Glutamatergic neuron (in vitro differentiated cells): ENCODE results near the gene PHLDA2. TPM values are rescaled to one million over a fixed set of nuclear protein-coding genes. Genes with fewer than 3 reads are reported as not detected.

Source experiments
- DNase-seq: peaks from one replicate; pipeline ENCODE4 v3.0.0; 2022
- H3K27ac Mint-ChIP-seq: one replicate; pipeline ENCODE4 v1.8.0; 2020; ENCODE audit warnings: mild to moderate bottlenecking, mixed read lengths, inconsistent platforms; ENCODE audit not compliant: unreplicated experiment
- H3K27me3 Mint-ChIP-seq: one replicate; pipeline ENCODE4 v1.8.0; 2020; ENCODE audit warnings: mild to moderate bottlenecking, moderate library complexity, mixed read lengths, inconsistent platforms; ENCODE audit not compliant: unreplicated experiment
- H3K36me3 Mint-ChIP-seq: one replicate; pipeline ENCODE4 v1.8.0; 2020; ENCODE audit warnings: mild to moderate bottlenecking, mixed read lengths, inconsistent platforms; ENCODE audit not compliant: unreplicated experiment
- H3K4me1 Mint-ChIP-seq: one replicate; pipeline ENCODE4 v1.8.0; 2020; ENCODE audit warnings: mild to moderate bottlenecking, low read depth, mixed read lengths, inconsistent platforms; ENCODE audit not compliant: unreplicated experiment
- H3K4me3 Mint-ChIP-seq: one replicate; pipeline ENCODE4 v1.8.0; 2020; ENCODE audit warnings: mild to moderate bottlenecking, mixed read lengths, inconsistent platforms; ENCODE audit not compliant: unreplicated experiment
- H3K9me3 Mint-ChIP-seq: one replicate; pipeline ENCODE4 v1.8.0; 2020; ENCODE audit warnings: mild to moderate bottlenecking, moderate library complexity, mixed read lengths, inconsistent platforms; ENCODE audit not compliant: unreplicated experiment
- CTCF ChIP-seq: fragments of 200-600 bp; sonication (generic); IDR thresholded peaks from one replicate; pipeline ENCODE4 v1.5.0; 2021; ENCODE audit not compliant: partially characterized antibody, unreplicated experiment
- total RNA-seq: library from RNA; stranded (reverse); fragmentation: NEBNext Ultra II Directional; extraction: Animal tissue kit (Norgen Biotek cat#: 25700); gene quantifications from one replicate; pipeline ENCODE4 v1.2.1, GENCODE V29; 2021; ENCODE audit not compliant: unreplicated experiment

PHLDA2 gene
- total RNA-seq, 1 donor from 2014 or later = 1.2 TPM

DNA sequence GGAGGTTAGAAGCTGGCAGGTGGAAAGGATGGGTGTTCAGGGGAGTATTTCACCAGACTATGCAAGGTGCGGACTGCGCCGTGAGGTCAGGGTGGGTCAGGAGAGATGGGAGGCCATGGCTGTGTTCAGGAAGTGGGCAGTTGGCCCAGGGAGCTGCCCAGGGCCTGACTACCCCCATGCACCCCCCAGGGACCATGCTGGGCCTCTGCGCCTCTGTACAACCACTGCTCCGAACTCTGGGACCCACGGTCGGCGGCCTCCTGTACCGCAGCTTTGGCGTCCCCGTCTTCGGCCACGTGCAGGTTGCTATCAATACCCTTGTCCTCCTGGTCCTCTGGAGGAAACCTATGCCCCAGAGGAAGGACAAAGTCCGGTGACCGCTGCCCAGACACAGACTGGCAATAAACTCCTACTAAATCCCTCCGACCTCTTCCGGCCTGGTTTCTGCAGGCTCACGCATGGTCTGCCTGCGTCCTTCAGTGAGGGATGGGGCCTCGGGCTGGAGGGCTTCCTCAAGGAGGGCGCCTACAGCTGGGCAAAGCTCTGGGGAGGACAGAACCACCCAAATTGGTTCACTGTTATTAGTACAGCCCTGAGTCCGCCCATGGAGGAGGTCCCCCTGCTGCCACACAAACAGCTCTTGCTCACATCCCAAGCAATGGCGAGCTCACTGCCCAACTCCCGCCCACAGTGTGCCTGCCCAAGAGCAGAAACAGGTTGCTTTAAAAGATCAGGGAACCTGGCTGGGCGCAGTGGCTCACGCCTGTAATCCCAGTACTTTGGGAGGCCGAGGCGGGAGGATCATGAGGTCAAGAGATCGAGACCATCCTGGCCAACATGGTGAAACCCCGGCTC lies 4.2 kb downstream of the PHLDA2 start:
- H3K27ac Mint-ChIP-seq = no peak overlapping the region
- DNase-seq = no peak
- H3K27me3 Mint-ChIP-seq = peaks cover 8% of the 10 kb centered on the region
- no peaks in the 10 kb centered on the region for H3K36me3 Mint-ChIP-seq
- no peak for TF ChIP-seq CTCF
- no peak overlapping the region for H3K4me3 Mint-ChIP-seq
- H3K9me3 Mint-ChIP-seq = peaks cover 2% of the 10 kb centered on the region
- peaks cover 3% of the 10 kb centered on the region for H3K4me1 Mint-ChIP-seq

DNA sequence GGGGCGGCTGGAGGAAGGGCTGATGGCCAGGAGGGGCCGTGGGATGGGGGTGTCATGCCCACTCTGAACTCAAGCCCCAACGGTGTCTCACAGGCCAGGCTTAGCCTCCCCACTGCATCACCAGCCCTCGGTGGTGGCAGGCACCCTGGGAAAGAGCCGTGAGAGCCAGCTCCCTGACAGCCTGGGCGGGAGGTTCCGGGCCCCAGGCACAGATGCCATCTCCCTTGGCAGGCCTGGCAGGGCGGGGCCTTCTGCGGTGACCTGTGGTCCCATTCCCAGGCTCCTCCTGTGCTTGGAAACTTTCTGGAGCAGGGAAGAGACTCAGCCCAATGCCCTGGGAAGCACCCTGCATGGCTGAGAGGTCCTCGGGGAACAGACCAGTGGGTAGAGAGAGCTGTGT lies 4.8 kb downstream of the PHLDA2 start:
- Mint-ChIP-seq H3K4me1 (peaks cover 3% of the 10 kb centered on the region), H3K27ac (no peak overlapping the region), H3K4me3 (no peak overlapping the region), H3K9me3 (peaks cover 2% of the 10 kb centered on the region), H3K36me3 (no peaks in the 10 kb centered on the region), H3K27me3 (peaks cover 5% of the 10 kb centered on the region)
- no peak for TF ChIP-seq CTCF
- no peak for DNase-seq

DNA sequence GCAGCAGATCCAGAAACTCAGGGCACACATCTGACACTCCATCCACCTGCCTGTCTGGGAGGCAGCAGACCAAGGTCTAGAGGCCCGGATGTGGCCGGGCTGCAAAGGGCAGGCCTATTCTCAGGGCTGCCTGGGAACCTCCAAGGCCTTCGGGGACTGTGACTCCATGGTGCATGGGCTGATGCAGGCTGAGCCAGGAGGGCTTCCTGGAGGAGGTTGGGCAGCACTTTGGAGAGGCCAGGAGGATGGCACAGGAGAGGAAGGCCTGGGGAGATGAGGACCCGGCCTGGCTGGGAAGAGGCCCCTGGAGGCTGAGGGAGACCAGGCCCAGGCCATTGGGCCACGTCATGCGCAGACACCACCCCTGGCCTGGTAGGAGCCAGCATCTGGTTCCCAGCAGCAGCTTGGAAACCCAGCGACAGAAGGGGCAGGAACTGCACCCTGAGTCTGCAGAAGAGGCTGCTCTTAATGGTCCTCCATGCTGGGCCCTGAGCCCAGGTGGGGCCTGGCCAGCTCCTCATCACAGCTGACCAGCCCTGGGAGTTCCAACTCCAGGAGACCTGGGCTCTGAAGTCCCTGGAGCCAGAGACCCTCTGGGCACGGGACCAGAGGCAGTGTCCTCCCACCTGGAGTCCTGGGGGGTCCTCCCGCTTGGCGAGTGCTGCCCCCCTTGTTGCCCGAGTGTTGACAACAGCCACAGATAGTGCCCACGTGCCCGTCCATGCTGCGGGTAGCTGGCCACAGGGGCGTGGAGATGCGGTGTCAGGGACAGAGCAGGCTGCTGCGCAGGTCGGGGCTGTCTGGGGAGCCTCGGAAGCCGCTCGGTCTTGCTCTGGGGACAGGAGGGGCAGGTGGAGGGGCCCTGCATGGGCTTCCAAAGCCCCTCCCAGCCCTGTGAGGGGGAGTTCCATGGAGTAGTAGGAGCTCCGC lies 5.5 kb downstream of the PHLDA2 start:
- Mint-ChIP-seq H3K4me1 (peaks cover 3% of the 10 kb centered on the region), H3K9me3 (peaks cover 2% of the 10 kb centered on the region), H3K27ac (no peak overlapping the region), H3K4me3 (no peak overlapping the region), H3K36me3 (no peaks in the 10 kb centered on the region), H3K27me3 (peaks cover 5% of the 10 kb centered on the region)
- DNase-seq = no peak
- TF ChIP-seq CTCF = no peak

GRCh38 chr11:2922655-2923054 lies 6.6 kb downstream of the PHLDA2 start:
- Mint-ChIP-seq H3K4me3 (no peak overlapping the region), H3K9me3 (peaks cover 1% of the 10 kb centered on the region), H3K4me1 (peaks cover 2% of the 10 kb centered on the region), H3K27me3 (peaks cover 4% of the 10 kb centered on the region), H3K36me3 (no peaks in the 10 kb centered on the region), H3K27ac (no peak overlapping the region)
- DNase-seq = no peak
- TF ChIP-seq CTCF = no peak
